ENCODE measurements around the gene BRICD5.
"Not testable (repeated sequence)": the region's sequence is repeated elsewhere in the genome, so short reads cannot be mapped to it uniquely, and the experiment has no call there.

Gene BRICD5

DNA sequence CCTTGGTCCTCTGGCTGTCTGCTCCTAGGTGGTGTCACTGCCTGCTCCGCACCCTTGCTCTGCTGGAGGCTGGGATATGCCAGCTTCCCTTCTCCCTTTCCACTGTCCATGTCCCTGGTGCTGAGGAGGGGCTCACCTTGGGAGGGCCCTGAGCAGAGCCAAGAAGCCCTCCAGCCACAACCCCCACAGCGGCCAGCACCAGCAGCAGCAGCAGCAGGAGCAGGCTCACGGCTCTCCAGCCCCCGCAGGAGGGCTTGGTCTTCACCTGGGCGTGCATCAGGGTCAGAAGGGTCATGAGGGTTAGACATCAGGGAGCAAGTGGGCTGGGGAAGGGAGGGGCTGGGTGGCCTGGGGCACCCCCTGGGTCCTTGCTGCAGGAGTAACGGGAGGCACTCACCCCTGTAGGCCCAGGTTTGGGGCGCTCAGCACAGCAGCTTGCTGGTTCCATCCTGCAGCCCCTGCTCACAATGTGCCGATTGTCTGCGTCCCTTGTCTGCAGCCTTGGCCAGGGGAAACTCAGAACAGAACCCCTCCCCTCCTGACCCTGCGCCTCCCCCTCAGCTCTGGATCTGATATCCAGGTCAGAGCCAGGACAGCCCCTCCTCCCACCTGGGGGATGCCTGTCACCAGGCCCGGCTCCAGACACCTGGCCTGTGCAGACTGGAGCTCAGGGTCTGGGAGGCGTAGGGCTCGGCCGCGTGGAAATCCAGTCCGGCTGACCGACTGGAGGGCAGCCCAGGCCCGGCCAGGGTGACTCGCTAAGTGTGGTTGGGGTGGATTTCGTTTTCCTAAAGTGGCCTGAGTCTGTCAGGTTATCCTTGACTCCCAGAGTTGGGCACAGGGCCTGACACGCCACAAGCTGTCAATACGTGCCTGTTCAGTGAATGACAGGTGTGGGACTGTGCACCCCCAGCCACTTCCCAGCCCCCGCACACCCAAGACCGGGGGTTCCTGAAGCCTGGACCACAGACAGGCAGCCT is at the start of gene BRICD5:
BRICD5 (minus strand) TSS at position 478 of the 980 bp plus-strand sequence; CDS start at position 448, 30 bp downstream.
- no peak within 1 kb of the TSS for H3K27ac ChIP-seq
- no peaks in the 10 kb centered on the region for H3K27me3 ChIP-seq
- no peak for TF ChIP-seq Cebpa-rat (IDR thresholded peaks at IDR 0.05)
- H3K9me3 ChIP-seq (replicated peaks in 1 of 11) = no peaks in the 10 kb centered on the region
- H4K20me1 ChIP-seq = peaks cover 8 to 76% (median 36%) of the 10 kb centered on the region in 11 experiments; a peak in 20 of 22 replicates
- H3K4me1 ChIP-seq = peaks cover 36 to 55% (median 46%) of the 10 kb centered on the region in 10 experiments
- H3K36me3 ChIP-seq = peaks cover 42 to 63% (median 51%) of the 10 kb centered on the region in 11 experiments
- peak within 1 kb of the TSS in 4 of 11 experiments; percentile 95 to 99 (median 98); a peak in 9 of 22 replicates for H3K4me2 ChIP-seq
- peak within 1 kb of the TSS in 10 of 11 experiments; percentile 3 to 94 (median 88); a peak in 13 of 22 replicates for H3K9ac ChIP-seq
- no peak within 1 kb of the TSS for H3K4me3 ChIP-seq

DNA sequence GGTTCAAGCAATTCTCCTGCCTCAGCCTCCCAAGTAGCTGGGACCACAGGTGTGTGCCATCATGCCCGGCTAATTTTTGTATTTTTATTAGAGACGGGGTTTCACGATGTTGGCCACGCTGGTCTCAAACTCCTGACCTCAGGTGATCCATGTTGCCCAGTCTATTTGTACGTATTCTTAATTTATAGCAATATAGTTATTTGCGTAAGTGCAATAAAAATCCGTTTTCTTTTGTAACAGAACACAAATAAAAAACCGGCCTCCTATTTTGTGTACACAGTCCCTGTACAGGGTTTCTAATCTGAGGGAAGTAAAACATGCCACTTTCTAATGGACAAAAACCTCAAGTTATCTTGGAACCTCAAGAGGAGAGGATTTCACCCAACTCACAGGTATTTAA is 49.6 kb upstream of the BRICD5 start:
- H3K4me3 ChIP-seq = no peak overlapping the region
- H3K4me1 ChIP-seq = peaks cover 0 to 6% (median 3%) of the 10 kb centered on the region in 10 experiments; a peak in 12 of 20 replicates
- peak overlapping the region in 1 of 11 experiments; percentile 9; a peak in 1 of 22 replicates for H3K9ac ChIP-seq
- TF ChIP-seq Cebpa-rat (IDR thresholded peaks at IDR 0.05) = no peak
- no peak overlapping the region for H3K4me2 ChIP-seq
- H3K27ac ChIP-seq = no peak overlapping the region
- H3K27me3 ChIP-seq = no peaks in the 10 kb centered on the region
- H3K9me3 ChIP-seq (replicated peaks in 1 of 11) = no peaks in the 10 kb centered on the region
- H3K36me3 ChIP-seq = peaks cover 96 to 100% (median 100%) of the 10 kb centered on the region in 11 experiments
- H4K20me1 ChIP-seq = peaks cover 61 to 100% (median 100%) of the 10 kb centered on the region in 11 experiments

DNA sequence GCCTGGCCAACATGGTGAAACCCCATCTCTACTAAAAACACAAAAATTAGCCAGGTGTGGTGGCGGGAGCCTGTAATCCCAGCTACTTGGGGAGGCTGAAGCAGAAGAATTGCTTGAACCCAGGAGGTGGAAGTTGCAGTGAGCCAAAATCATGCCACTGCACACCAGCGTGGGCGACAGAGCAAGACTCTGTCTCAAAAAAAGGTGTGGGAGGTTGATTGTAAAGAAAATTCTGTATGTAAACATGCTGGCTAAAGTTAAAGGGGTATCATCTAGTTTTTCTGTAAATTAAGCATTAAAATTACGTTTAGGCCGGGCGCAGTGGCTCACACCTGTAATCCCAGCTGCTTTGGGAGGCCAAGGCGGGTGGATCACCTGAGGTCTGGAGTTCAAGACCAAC is 47.9 kb upstream of the BRICD5 start:
- not testable (repeated sequence) for H3K4me3 ChIP-seq; H3K4me2 ChIP-seq; H3K4me1 ChIP-seq; H3K9me3 ChIP-seq (replicated peaks in 1 of 11); H3K27me3 ChIP-seq; H3K27ac ChIP-seq
- peaks cover 44 to 100% (median 97%) of the 10 kb centered on the region in 11 experiments; a peak in 21 of 22 replicates for H4K20me1 ChIP-seq
- peak overlapping the region in 1 of 11 experiments; percentile 51; a peak in 2 of 22 replicates for H3K9ac ChIP-seq
- peaks cover 99 to 100% (median 100%) of the 10 kb centered on the region in 11 experiments for H3K36me3 ChIP-seq

DNA sequence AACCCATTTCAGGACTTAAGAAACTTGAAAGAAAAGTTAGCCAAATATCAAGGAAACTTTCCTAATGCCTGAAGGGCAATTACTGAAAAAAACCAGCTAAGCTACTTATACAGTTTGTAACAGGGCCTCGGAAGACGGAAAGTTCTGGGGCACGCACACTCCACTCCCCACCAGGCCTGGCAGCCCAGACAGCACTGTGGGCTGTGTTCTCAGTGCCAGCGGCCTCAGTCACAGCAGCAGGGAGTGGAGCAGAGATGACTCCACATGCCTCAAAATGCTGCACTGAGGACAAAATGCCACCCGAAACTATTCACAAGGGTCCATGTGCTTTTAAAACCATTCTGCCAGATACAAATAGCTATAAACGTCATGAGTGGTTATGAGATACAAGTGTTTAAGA is 47.1 kb upstream of the BRICD5 start:
- Histone ChIP-seq H3K4me3 (no peak overlapping the region), H4K20me1 (peaks cover 36 to 100% (median 97%) of the 10 kb centered on the region in 11 experiments; a peak in 21 of 22 replicates), H3K9me3 (replicated peaks in 1 of 11) (no peaks in the 10 kb centered on the region), H3K4me1 (peaks cover 0 to 7% (median under 1%) of the 10 kb centered on the region in 10 experiments; a peak in 7 of 20 replicates), H3K27ac (no peak overlapping the region), H3K36me3 (peaks cover 98 to 100% (median 100%) of the 10 kb centered on the region in 11 experiments), H3K9ac (peak overlapping the region in 4 of 11 experiments; percentile 0 to 32 (median 16); a peak in 4 of 22 replicates), H3K4me2 (no peak overlapping the region), H3K27me3 (no peaks in the 10 kb centered on the region)
- TF ChIP-seq Cebpa-rat (IDR thresholded peaks at IDR 0.05) = no peak

DNA sequence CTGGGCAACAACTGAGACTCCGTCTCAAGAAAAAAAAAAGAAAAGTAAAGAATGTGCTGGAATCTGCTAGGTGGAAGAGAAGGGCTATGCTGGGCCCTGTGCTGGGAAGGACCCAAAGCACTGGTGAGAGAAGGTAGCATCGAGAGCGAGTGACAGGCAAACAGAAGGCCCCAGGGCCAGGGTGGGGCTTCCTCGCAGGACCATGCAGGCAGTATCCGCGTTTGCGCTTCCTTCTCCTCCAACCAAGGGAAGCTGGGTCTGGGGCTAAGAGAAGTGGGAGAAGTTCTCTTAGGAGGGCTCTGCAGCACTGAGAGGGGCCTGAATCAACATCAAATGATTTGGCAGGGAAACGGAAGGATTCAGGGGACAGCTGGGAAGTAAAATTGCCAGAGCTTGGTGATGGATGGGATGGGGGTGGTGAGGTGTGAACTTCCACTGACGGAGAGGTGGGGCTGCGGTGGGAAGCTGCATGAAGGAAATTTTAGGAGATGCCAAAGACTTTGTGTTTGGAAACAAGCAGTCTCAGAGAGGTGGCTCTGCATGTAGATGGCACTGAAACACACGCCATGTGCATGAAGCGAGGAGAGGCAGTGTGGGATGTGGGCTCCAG is 46.0 kb upstream of the BRICD5 start:
- peaks cover 25 to 100% (median 97%) of the 10 kb centered on the region in 11 experiments; a peak in 21 of 22 replicates for H4K20me1 ChIP-seq
- H3K4me1 ChIP-seq = peaks cover 8 to 18% (median 12%) of the 10 kb centered on the region in 10 experiments
- no peaks in the 10 kb centered on the region for H3K27me3 ChIP-seq
- no peaks in the 10 kb centered on the region for H3K9me3 ChIP-seq (replicated peaks in 1 of 11)
- H3K36me3 ChIP-seq = peaks cover 93 to 100% (median 98%) of the 10 kb centered on the region in 11 experiments
- peak overlapping the region in 3 of 11 experiments; percentile 12 to 30 (median 16); a peak in 2 of 22 replicates for H3K9ac ChIP-seq
- no peak for TF ChIP-seq Cebpa-rat (IDR thresholded peaks at IDR 0.05)
- H3K4me2 ChIP-seq = no peak overlapping the region
- H3K4me3 ChIP-seq = no peak overlapping the region
- H3K27ac ChIP-seq = no peak overlapping the region

DNA sequence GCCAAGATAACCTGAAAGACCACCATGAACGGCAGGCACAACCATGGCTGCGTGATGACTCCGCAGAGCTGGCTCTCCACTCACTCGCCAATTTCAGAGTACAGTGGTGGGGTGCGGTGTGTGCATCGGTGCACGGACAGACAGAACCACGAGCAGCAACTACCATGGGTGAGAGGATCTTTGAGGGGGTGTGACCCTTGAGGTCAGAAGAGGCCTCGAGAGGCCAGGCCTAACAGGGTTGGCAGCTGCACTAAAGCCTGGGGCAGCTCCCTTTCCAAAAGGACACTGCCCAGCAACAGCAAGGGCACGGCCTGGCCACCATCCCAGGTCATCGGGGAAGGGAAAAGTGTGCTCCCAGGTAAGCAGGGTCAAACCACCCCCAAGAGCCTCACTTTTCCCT is 42.6 kb upstream of the BRICD5 start:
- no peaks in the 10 kb centered on the region for H3K27me3 ChIP-seq
- no peaks in the 10 kb centered on the region for H3K9me3 ChIP-seq (replicated peaks in 1 of 11)
- H3K9ac ChIP-seq = no peak overlapping the region
- H3K4me3 ChIP-seq = no peak overlapping the region
- H3K36me3 ChIP-seq = peaks cover 59 to 79% (median 74%) of the 10 kb centered on the region in 11 experiments
- peaks cover 25 to 34% (median 30%) of the 10 kb centered on the region in 10 experiments for H3K4me1 ChIP-seq
- H4K20me1 ChIP-seq = peaks cover 19 to 81% (median 68%) of the 10 kb centered on the region in 11 experiments; a peak in 21 of 22 replicates
- H3K4me2 ChIP-seq = no peak overlapping the region
- H3K27ac ChIP-seq = no peak overlapping the region
- TF ChIP-seq Cebpa-rat (IDR thresholded peaks at IDR 0.05) = no peak

DNA sequence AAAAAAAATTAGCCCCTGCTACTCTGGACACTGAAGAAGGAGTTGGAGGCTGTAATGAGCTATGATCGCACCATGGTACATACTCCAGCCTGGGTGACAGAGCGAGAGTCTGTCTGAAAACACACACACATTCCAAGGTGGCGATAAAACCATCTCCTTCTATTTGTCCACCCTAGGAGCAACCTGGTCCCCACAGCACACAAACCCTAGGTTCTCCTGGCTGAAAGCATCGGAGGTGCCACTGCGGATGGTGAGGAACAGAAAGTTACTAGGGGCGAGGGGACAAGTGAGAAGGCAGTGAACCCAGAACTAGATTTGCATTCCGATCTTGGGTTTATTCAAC is 42.1 kb upstream of the BRICD5 start:
- Histone ChIP-seq H3K27me3 (no peaks in the 10 kb centered on the region), H3K36me3 (peaks cover 54 to 79% (median 73%) of the 10 kb centered on the region in 11 experiments)
- no peak for TF ChIP-seq Cebpa-rat (IDR thresholded peaks at IDR 0.05)

DNA sequence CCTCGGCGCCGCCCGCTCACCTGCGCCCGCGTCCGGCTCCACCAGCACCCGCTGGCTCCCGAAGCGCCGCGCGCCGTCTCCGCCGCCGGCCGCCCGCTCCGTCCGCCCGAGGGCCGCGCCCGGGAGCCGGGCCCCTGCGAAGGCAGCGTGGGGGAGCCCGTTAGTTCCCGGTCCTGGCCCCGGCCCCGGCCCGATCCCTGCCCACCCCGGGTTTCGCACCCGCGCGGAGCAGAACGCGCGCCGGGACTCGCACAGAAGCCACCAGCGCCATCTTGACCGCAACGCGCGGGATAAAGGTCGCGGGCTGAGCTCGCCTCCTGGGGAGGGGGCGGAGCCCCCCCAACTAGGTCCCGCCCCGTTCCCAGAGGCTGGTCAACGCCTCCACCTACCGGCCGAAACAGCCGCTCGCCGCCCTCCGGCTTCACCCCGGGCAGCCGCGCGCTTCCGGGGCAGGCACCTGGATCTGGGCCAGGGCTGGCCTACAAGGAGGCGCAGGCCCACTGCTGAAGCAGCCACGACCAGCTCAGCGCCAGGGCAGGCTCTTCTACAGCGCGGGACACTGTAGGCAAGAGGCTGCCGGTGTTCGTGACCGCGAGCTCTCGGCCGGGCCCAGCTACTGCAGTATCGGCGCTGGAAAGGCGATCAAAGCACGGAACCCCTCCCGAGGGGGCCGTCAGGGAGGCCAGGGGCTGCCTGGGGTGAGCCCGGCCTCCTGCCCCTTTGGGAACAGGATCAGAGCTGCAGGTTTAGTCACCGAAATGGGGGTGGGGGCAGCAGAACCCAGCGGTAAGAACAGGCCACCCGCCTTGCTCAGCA is 40.8 kb upstream of the BRICD5 start, which contains the start of gene ECI1:
ECI1 (minus strand) TSS at position 292 of the 816 bp plus-strand sequence; CDS start at position 271, 21 bp downstream.
- H3K9me3 ChIP-seq (replicated peaks in 1 of 11) = no peaks in the 10 kb centered on the region
- peaks cover 4 to 68% (median 50%) of the 10 kb centered on the region in 11 experiments; a peak in 21 of 22 replicates for H4K20me1 ChIP-seq
- H3K27ac ChIP-seq = peak within 1 kb of the TSS; percentile 69 to 91 (median 80); a peak in 21 of 22 replicates
- no peaks in the 10 kb centered on the region for H3K27me3 ChIP-seq
- peak within 1 kb of the TSS; percentile 71 to 98 (median 89) for H3K4me2 ChIP-seq
- TF ChIP-seq Cebpa-rat (IDR thresholded peaks at IDR 0.05) = no peak
- H3K4me1 ChIP-seq = peaks cover 25 to 34% (median 30%) of the 10 kb centered on the region in 10 experiments
- H3K36me3 ChIP-seq = peaks cover 45 to 79% (median 69%) of the 10 kb centered on the region in 11 experiments
- peak within 1 kb of the TSS; percentile 80 to 93 (median 88) for H3K9ac ChIP-seq
- peak within 1 kb of the TSS; percentile 68 to 87 (median 74) for H3K4me3 ChIP-seq

More for the DNA sequence above, 42.1 kb upstream of the BRICD5 start:
- peak overlapping the region in 1 of 11 experiments; percentile 80; a peak in 1 of 22 replicates for H3K27ac ChIP-seq
- peaks cover 25 to 34% (median 30%) of the 10 kb centered on the region in 10 experiments for H3K4me1 ChIP-seq
- no peaks in the 10 kb centered on the region for H3K9me3 ChIP-seq (replicated peaks in 1 of 11)
- H3K4me2 ChIP-seq = peak overlapping the region in 4 of 11 experiments; percentile 71 to 96 (median 82); a peak in 5 of 22 replicates
- no peak overlapping the region for H3K4me3 ChIP-seq
- H3K9ac ChIP-seq = 0 out of 22 replicates have a peak overlapping the region, but pooled peaks of 5 of the 11 experiments have one; percentile 26 to 92 (median 82)
- peaks cover 17 to 76% (median 63%) of the 10 kb centered on the region in 11 experiments; a peak in 21 of 22 replicates for H4K20me1 ChIP-seq

Data from BLaER1 treated with 17β-estradiol and CSF1 and Interleukin-3, amounts not matched to agents 10 nM and 100 nM (cell line).